ENCODE data around the gene C16orf96.
A peak's percentile ranks its signal among the peaks of the same experiment; 100 is the strongest.

C16orf96 gene

DNA sequence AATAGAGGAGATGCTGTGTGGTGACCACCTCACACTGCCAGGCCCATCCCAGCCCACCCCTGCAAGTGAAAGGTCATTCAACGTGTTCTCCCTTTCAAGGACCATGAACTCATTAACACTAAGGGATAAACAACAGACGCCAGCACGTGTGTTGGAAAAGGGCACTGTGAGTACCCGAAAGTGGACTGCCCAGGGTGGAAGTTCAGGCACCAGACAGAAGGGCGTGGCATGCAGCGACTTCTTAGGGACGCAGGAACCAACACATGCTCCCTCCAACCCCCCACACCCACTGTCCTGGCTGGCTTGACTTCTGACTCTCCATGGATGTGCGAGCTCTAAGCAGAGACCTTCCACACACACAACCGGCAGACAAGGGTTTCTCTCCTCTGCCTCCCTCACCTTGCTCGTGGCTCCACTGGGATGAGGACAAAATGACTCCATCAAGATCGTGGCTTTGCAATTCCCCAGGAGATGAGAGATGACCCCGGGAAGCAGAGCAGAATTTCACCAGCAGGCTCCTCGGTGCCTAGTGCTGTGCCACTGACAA, 47.6 kb downstream of the C16orf96 start:
- no peak for DNase-seq

DNA sequence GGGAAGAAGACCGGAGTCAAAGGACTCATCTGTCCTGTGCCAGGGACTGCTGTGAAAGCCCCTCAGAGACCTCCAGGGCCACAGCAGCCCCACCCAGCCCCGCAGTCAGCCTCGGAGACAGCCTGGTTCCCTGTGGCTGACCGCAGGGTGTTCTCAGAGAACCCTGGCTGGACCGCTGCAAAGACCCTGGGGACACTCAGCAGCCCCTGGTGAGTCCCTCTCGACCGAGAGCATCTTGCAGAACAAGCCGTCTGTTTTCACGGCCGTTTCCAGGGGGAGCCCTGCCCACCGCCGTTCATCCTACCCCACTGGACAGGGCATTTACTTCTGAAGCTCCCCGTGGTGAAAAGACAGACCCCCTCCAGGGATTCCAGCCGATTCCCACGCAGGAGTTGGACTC, 48.3 kb downstream of the C16orf96 start:
- DNase-seq, result no peak

- peak; percentile 10 for DNase-seq
Observed at GRCh38 chr16:4606354-4606753, 50.2 kb downstream of the C16orf96 start.

- DNase-seq, result no peak
Observed at GRCh38 chr16:4607841-4608703, 51.9 kb downstream of the C16orf96 start.

DNA sequence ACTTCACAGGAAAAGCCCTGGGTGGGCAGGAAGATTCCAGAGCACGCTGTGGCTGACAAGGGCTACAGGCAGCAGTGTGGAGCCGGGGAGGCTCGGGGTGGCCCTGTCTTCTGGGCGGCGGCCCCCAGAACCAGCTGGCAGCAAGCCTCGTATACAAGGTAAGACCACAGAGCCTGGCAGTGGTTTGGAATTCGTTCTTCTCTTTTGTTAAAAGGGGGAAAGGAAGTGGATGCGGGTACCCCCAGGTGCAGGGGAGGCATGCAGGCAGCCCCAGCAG, 52.5 kb downstream of the C16orf96 start:
- no peak for DNase-seq

DNA sequence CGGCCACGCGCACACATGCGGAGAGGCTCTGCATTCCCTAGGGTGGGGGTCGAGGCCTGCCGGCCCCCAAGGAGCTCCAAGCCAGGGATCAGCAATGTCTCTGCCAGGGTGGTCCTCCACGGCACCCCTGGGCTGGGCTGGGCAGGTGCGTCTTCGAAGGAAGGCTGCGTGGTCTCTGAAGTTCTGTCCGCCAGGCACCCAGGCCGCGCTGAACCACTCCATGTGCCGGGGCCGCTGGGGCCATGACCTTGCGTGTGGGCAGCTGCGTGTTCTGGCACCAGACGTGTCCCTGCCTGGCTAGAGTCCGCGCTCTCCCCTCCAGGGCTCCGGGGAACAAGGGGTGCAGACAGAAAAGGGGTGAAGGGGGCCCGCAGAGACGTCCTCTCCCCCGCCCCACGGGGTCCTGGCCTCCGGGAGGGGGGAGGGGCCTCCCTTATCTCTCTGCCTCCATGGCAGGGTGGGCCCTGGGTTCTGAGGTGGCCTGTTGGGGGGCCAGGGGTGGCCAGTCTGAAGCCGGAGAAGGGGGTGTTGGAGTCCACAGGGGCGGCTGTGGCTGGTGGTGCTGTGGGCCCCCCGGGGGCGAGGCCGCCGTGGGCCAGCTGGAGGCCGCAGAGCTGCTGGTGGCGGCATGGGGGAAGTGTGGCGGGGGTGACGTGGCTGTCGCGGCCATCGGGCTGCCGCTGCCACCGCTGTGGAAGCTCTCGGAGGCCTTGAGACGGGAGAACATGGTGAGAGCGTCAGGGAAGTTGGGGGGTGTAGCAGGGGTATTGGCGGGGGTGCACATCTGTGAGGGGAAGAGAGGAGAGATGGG, 53.3 kb downstream of the C16orf96 start:
- no peak for DNase-seq

DNA sequence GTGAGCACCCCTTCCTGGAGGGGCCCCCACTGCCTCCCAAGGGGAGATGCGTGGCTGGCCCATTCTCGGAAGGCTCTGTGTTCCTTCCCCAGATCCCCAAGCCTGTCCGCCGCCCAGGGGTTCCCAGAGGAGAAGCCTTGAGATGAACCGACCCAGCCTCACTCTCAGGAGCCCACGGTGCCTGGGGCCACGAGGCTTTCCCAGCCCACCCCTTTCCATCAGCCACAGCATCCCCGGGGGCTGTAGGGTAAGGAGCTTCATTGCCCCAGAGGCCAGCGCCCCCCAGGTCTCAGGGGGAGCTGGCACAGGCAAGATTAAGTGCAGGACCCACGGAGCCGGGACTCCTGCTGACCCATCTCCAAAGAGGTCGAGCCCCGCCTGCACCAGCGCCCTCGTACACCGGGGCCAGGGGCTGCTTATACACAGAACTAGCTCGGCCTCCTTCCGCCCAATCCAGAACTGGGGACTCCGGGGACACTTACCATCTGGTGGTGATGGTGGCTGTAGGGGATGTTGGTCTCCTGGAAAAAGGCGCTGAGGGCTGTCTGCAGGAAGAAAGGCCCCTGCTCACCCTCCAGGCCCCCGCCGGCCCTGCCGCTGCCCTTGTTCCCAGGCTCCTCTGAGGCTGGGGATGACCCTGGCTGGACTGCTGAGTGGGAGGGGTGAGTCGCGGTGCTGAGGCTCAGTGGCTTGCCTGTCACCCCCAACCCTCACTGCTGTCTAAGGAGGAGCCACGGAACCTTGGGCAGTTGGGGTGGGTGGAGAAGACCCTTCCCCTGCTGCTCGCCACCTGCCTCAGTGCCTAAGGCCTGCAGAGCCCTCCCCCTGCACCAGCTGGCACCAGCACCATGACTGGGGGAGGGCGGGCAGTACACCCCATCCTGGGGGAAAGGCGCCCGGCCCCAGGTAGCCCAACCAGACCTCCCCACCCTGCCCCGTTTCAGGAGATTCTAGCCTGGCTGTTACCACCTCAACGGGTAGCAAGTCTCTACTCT, 54.2 kb downstream of the C16orf96 start:
- no peak for DNase-seq

GRCh38 chr16:4611337-4612021, 55.3 kb downstream of the C16orf96 start:
- DNase-seq, result no peak

GRCh38 chr16:4612474-4612931, 56.4 kb downstream of the C16orf96 start:
- no peak for DNase-seq

DNA sequence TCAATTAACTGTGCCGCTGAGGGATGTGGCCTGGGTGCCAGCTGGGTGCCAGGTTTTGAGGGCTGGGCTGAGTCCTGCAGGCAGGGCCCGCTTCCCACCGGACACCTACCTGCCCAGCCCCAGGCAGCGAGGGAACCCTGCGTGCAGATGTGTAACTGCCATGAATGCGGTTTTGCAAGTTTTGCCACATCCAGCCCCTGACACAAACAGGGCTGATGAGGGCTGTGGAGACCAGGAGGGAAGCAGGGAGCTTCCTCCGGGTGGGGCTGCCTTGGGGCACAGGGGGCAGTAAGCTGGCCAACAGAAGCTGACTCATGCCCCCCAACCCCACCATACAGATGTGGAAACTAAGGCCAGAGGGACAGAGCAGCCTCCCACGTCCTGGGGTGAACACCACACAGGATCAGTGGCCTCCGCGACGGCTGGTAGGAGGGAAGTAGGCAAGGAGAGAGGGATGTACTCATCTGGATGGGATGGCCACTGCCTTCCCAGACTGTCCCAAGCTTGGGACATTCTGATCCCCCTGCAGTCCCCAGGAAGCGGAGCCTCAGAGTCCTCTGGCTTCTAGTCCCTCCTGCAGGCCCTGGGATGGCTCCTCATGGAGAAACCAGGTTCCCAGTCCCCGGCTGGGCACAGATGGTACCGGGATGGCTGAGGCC, 57.0 kb downstream of the C16orf96 start:
- no peak for DNase-seq

GRCh38 chr16:4613636-4614570, 57.8 kb downstream of the C16orf96 start:
- no peak for DNase-seq

- DNase-seq, result peak; percentile 75
Observed at GRCh38 chr16:4614571-4615383, 58.6 kb downstream of the C16orf96 start, which contains the start of gene UBALD1. Gene UBALD1, minus strand, starts transcription at chr16:4614888. Its CDS starts 91 bp downstream, at chr16:4614797.

DNA sequence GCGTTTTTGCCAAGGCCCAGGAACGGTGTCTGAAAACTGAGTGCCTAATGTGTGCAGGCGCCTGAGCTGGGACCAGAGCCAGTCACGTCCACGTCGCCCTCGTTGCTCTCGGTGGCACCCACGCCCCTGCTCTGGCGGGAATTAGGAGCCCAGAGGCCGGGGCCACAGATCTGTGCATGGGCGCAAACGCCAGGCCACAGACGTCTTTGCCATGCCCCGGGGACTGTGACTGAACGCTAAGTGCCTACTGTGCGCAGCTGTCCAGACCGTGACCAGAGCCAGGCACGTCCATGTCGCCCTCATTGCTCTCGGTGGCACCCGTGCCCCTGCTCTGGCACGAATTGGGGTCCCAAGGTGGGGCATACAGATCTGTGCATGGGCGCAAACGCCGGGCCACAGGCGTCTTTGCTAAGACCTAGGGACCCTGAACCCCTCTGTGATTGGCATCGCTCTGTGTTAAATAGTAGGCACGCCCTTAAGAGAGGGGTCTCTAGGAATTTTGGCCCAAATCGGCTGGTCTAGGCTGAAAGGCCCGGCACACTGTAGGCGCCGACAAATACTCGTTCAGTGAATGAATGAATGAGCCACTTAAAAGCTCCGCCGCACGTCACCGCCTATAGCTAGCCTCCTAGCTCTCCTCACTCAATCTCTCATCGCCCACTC, 59.4 kb downstream of the C16orf96 start:
- no peak for DNase-seq

DNA sequence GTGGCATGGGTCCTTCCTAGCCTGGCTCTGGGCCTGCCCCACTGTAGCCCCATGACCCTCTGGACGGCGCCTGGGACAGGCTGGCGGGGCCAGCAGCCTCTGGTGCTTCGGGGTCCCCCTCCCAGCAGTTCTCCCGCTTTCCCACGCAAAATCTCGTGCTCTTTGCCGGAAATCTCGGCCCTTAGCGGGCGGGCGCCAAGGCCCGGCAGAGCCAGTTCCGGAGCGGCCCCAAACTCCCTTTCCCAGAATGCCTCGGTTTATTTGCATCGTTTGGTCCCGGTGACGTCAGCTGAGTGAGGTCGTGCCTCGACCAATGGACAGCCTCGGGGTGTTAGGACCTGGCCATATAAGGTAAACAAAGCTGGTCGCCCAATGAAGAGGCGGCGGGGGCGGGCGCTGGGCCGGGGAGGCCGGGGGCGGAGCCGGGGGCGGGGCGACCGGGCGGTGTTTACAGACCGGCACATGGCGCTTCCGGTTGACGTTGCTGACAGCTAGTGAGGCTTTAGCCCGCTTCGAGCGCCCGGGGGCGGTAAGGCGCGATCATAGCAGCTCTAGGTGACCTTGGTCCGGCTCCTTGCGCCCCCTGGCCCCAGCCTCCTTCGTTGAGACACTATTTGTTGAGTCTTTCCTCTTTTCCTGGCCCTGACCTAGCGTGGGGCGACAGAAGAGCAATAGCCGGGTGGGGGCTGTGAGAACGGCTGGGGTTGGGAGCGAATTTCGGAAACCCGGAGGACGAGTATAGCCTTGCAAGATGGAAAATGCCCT, 60.1 kb downstream of the C16orf96 start:
- DNase-seq, result peak; percentile 96

GRCh38 chr16:4617880-4618279, 61.7 kb downstream of the C16orf96 start:
- no peak for DNase-seq

- peak; percentile 71 for DNase-seq
Observed at GRCh38 chr16:4618645-4619418, 62.7 kb downstream of the C16orf96 start.

DNA sequence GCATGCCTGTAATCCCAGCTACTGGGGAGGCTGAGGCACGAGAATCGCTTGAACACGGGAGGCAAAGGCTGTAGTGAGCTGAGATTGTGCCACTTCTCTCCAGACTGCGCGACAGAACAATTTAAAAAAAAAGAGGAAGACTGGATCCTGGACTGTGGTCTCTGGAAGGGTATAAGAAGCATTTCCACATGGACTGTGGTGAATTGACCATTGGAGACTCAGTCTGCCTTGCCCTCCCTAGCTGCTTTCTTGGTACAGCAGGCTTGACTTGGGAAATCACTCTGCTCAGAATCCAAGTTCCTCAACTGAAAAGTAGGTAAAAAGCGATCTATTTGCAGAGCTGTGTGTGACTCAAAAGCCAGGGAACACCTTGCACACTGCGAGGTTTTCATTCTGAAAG, 67.5 kb downstream of the C16orf96 start:
- no peak for DNase-seq

All from NCI-H510A treated with DMSO at 0.1 percent for 48 hours (cell line).